K562 (cell line): ENCODE results near the gene UBE2A. TPM values are rescaled to one million over a fixed set of nuclear protein-coding genes. Genes with fewer than 3 reads are reported as not detected.

Experiments used
- ATF1 ChIP-seq, 2 experiments: fragments of 450-650 bp in 1 of 2; IDR thresholded peaks; 2 replicates each; pipeline ENCODE4 v1.6.1; 2016; ENCODE audit warnings: missing compliant biosample characterization in 1 of 2, missing genetic modification characterization in 1 of 2
- ATF7 ChIP-seq: fragments of 450-650 bp; IDR thresholded peaks from 2 replicates; pipeline ENCODE4 v1.7.1; 2014; ENCODE audit warnings: mild to moderate bottlenecking, moderate library complexity
- BRD9 ChIP-seq: fragments of 450-650 bp; IDR thresholded peaks from 2 replicates; pipeline ENCODE4 v1.6.1; 2018; ENCODE audit warnings: low read depth; ENCODE audit not compliant: partially characterized antibody
- CREB1 ChIP-seq, 2 experiments: sonication (generic) in 1 of 2; formaldehyde crosslinking in 1 of 2; IDR thresholded peaks; 2 replicates each; pipeline versions ENCODE4 v1.6.1 to v1.8.0; 2012 to 2022; ENCODE audit warnings: inconsistent platforms in 1 of 2, mild to moderate bottlenecking in 1 of 2, missing genetic modification reagents in 1 of 2, moderate library complexity in 1 of 2
- CREM ChIP-seq: IDR thresholded peaks from 2 replicates; pipeline ENCODE4 v1.6.1; 2014; ENCODE audit warnings: antibody characterized with exemption, low read depth
- HDAC6 ChIP-seq: IDR thresholded peaks from 2 replicates; pipeline ENCODE4 v1.6.1; 2012; ENCODE audit warnings: low read depth, mild to moderate bottlenecking, control low read depth, inconsistent platforms, low read length, moderate library complexity
- HNRNPL ChIP-seq: fragments of 200-400 bp; formaldehyde crosslinking; IDR thresholded peaks from 2 replicates; pipeline ENCODE4 v1.6.1; 2017; ENCODE audit warnings: low read depth, mild to moderate bottlenecking, low read length
- KDM4B ChIP-seq, 2 experiments: fragments of 450-650 bp in 1 of 2; sonication (generic) in 1 of 2; IDR thresholded peaks; 2 replicates each; pipeline ENCODE4 v1.6.1; 2016 to 2017; ENCODE audit warnings: borderline replicate concordance in 2 of 2, antibody characterized with exemption in 1 of 2, low read depth in 1 of 2, mild to moderate bottlenecking in 1 of 2
- KHSRP ChIP-seq: fragments of 450-650 bp; IDR thresholded peaks from 2 replicates; pipeline ENCODE4 v1.6.1; 2017
- MTA3 ChIP-seq: fragments of 450-650 bp; formaldehyde crosslinking; IDR thresholded peaks from 2 replicates; pipeline ENCODE4 v1.6.1; 2017; ENCODE audit warnings: mild to moderate bottlenecking, borderline replicate concordance
- NRF1 ChIP-seq, 2 experiments: fragments of 450-650 bp; IDR thresholded peaks in 1 of 2; conservative IDR thresholded peaks in 1 of 2; 2 replicates each; pipeline ENCODE4 v1.6.1; 2014; ENCODE audit warnings: mild to moderate bottlenecking in 2 of 2
- PHB2 ChIP-seq: fragments of 450-650 bp; IDR thresholded peaks from 2 replicates; pipeline ENCODE4 v1.6.1; 2017; ENCODE audit warnings: low read depth
- ZNF224 ChIP-seq: sonication (generic); formaldehyde crosslinking; IDR thresholded peaks from 2 replicates; pipeline ENCODE4 v1.8.0; 2022; ENCODE audit warnings: mild to moderate bottlenecking, missing genetic modification reagents
- polyA plus RNA-seq, 8 experiments: library from polyadenylated mRNA; depleted of rRNA in 4 of 8; stranded (reverse) in 5 of 8; unstranded in 3 of 8; fragments of >200 nt; fragmentation: Nextera tagmentation in 2 of 8; fragmentation: Illumina TruSeq in 1 of 8; extraction: Ambion mirVana in 2 of 8; extraction: Trizol in 1 of 8; gene quantifications; 2 replicates each; pipeline versions ENCODE4 v1.2.1 to v1.2.3, GENCODE V29; 2011 to 2014; ENCODE audit warnings: inconsistent platforms in 1 of 8, missing spikeins in 1 of 8
- total RNA-seq, 7 experiments: library from RNA; depleted of rRNA in 6 of 7; stranded (reverse); fragments of >200 nt in 6 of 7; fragmentation: Illumina TruSeq in 2 of 7; extraction: Trizol in 2 of 7; gene quantifications; 2 replicates each; pipeline versions ENCODE4 v1.2.1 to v1.2.3, GENCODE V29; 2011 to 2021; ENCODE audit warnings: low replicate concordance in 1 of 7
- TF ChIP-seq, protein P1 (sequence below), 3 experiments: fragments of 200-800 bp in 1 of 3; sonication (Bioruptor generic) in 1 of 3; sonication (generic) in 1 of 3; formaldehyde crosslinking in 1 of 3; IDR thresholded peaks; 2 replicates each; pipeline versions ENCODE4 v1.6.1 to v1.8.0; 2016 to 2022; ENCODE audit warnings: mild to moderate bottlenecking in 2 of 3, missing compliant biosample characterization in 2 of 3, missing genetic modification characterization in 2 of 3, missing genetic modification reagents in 1 of 3
- TF ChIP-seq, protein P2 (sequence below), 2 experiments: fragments of 450-650 bp in 1 of 2; IDR thresholded peaks; 2 replicates each; pipeline ENCODE4 v1.6.1; 2011 to 2017; ENCODE audit warnings: low read depth in 2 of 2, antibody characterized with exemption in 1 of 2, borderline replicate concordance in 1 of 2, low read length in 1 of 2, mild to moderate bottlenecking in 1 of 2, mixed read lengths in 1 of 2; ENCODE audit not compliant: control insufficient read depth in 1 of 2
- TF ChIP-seq, protein P3 (sequence below), 3 experiments: fragments of 200-800 bp in 1 of 3; fragments of 250-450 bp in 1 of 3; fragments of 450-650 bp in 1 of 3; sonication (Bioruptor Pico) in 1 of 3; sonication (Bioruptor generic) in 1 of 3; formaldehyde crosslinking in 1 of 3; IDR thresholded peaks; 2 replicates each; pipeline versions ENCODE4 v1.6.1 to v1.8.0; 2016 to 2022; ENCODE audit warnings: mild to moderate bottlenecking in 2 of 3, missing genetic modification characterization in 2 of 3, missing compliant biosample characterization in 1 of 3, moderate library complexity in 1 of 3
- TF ChIP-seq, protein P4 (sequence below): sonication (generic); formaldehyde crosslinking; IDR thresholded peaks from 2 replicates; pipeline ENCODE4 v1.8.0; 2022; ENCODE audit warnings: mild to moderate bottlenecking, missing genetic modification reagents

Gene UBE2A
- total and polyA plus RNA-seq, 9 of the 15 experiments (the other 6 are each of a cell fraction or from before 2014, with no cell fraction given): 21.6 to 87.6 (median 47.8) TPM

DNA sequence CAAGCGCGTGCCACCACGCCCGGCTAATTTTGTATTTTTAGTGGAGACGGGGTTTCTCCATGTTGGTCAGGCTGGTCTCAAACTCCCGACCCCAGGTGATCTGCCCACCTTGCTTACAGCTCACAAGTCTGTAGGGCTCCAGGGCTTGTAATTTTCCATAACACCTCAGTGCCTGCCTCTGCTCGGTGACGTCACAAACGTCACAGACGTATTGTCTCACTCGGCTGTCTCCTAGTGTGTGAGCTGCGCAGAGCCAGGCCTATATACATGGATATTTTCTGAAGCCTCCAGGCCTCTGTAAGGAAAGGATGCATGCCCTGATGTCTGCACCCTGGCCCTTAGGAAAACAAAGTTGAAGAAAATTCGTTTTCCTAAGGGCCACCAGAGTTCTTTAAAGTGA is 40.4 kb downstream of the UBE2A start (continued):
- TF ChIP-seq, protein P1, sequence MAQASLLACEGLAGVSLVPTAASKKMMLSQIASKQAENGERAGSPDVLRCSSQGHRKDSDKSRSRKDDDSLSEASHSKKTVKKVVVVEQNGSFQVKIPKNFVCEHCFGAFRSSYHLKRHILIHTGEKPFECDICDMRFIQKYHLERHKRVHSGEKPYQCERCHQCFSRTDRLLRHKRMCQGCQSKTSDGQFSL (CRISPR knock-in tag; IDR thresholded peaks at IDR 0.05): no peak
- TF ChIP-seq, protein P1 (tag; IDR thresholded peaks at IDR 0.05): no peak
- TF ChIP-seq, protein P2, sequence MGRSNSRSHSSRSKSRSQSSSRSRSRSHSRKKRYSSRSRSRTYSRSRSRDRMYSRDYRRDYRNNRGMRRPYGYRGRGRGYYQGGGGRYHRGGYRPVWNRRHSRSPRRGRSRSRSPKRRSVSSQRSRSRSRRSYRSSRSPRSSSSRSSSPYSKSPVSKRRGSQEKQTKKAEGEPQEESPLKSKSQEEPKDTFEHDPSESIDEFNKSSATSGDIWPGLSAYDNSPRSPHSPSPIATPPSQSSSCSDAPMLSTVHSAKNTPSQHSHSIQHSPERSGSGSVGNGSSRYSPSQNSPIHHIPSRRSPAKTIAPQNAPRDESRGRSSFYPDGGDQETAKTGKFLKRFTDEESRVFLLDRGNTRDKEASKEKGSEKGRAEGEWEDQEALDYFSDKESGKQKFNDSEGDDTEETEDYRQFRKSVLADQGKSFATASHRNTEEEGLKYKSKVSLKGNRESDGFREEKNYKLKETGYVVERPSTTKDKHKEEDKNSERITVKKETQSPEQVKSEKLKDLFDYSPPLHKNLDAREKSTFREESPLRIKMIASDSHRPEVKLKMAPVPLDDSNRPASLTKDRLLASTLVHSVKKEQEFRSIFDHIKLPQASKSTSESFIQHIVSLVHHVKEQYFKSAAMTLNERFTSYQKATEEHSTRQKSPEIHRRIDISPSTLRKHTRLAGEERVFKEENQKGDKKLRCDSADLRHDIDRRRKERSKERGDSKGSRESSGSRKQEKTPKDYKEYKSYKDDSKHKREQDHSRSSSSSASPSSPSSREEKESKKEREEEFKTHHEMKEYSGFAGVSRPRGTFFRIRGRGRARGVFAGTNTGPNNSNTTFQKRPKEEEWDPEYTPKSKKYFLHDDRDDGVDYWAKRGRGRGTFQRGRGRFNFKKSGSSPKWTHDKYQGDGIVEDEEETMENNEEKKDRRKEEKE (IDR thresholded peaks at IDR 0.05; ENCODE audit: borderline replicate concordance in 1 of 2, control insufficient read depth in 1 of 2, low read depth in 2 of 2, low read length in 1 of 2): no peak
- no peak for TF ChIP-seq ZNF224 (CRISPR knock-in tag)
- TF ChIP-seq ATF1 (CRISPR knock-in tag; IDR thresholded peaks at IDR 0.05): no peak
- TF ChIP-seq ATF1 (tag; IDR thresholded peaks at IDR 0.05): peak; percentile 83
- no peak for TF ChIP-seq HNRNPL
- 0 out of 2 replicates have a peak, but pooled peaks have one; percentile 21 for TF ChIP-seq CREB1 (IDR thresholded peaks at IDR 0.05)
- TF ChIP-seq CREB1 (CRISPR knock-in tag; IDR thresholded peaks at IDR 0.05): no peak
- TF ChIP-seq CREM: peak; percentile 67
- TF ChIP-seq ATF7: peak; percentile 25; the same call in 1 of the 2 replicates
- 0 out of 2 replicates have a peak, but pooled peaks have one; percentile 21 for TF ChIP-seq KHSRP
- 0 out of 4 replicates have a peak, but pooled peaks of 1 of the 2 experiments have one; percentile 14 for TF ChIP-seq NRF1 (conservative IDR thresholded peaks at IDR 0.05 in 1 of 2, IDR thresholded peaks at IDR 0.05 in 1 of 2)
- TF ChIP-seq PHB2: no peak
- TF ChIP-seq, protein P3, sequence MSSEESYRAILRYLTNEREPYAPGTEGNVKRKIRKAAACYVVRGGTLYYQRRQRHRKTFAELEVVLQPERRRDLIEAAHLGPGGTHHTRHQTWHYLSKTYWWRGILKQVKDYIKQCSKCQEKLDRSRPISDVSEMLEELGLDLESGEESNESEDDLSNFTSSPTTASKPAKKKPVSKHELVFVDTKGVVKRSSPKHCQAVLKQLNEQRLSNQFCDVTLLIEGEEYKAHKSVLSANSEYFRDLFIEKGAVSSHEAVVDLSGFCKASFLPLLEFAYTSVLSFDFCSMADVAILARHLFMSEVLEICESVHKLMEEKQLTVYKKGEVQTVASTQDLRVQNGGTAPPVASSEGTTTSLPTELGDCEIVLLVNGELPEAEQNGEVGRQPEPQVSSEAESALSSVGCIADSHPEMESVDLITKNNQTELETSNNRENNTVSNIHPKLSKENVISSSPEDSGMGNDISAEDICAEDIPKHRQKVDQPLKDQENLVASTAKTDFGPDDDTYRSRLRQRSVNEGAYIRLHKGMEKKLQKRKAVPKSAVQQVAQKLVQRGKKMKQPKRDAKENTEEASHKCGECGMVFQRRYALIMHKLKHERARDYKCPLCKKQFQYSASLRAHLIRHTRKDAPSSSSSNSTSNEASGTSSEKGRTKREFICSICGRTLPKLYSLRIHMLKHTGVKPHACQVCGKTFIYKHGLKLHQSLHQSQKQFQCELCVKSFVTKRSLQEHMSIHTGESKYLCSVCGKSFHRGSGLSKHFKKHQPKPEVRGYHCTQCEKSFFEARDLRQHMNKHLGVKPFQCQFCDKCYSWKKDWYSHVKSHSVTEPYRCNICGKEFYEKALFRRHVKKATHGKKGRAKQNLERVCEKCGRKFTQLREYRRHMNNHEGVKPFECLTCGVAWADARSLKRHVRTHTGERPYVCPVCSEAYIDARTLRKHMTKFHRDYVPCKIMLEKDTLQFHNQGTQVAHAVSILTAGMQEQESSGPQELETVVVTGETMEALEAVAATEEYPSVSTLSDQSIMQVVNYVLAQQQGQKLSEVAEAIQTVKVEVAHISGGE (CRISPR knock-in tag; IDR thresholded peaks at IDR 0.05): no peak
- TF ChIP-seq, protein P4, sequence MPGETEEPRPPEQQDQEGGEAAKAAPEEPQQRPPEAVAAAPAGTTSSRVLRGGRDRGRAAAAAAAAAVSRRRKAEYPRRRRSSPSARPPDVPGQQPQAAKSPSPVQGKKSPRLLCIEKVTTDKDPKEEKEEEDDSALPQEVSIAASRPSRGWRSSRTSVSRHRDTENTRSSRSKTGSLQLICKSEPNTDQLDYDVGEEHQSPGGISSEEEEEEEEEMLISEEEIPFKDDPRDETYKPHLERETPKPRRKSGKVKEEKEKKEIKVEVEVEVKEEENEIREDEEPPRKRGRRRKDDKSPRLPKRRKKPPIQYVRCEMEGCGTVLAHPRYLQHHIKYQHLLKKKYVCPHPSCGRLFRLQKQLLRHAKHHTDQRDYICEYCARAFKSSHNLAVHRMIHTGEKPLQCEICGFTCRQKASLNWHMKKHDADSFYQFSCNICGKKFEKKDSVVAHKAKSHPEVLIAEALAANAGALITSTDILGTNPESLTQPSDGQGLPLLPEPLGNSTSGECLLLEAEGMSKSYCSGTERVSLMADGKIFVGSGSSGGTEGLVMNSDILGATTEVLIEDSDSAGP: no peak
- no peak for TF ChIP-seq BRD9
- no peak for TF ChIP-seq KDM4B (IDR thresholded peaks at IDR 0.05; ENCODE audit: borderline replicate concordance in 2 of 2, low read depth in 1 of 2)
- no peak for TF ChIP-seq MTA3
- TF ChIP-seq HDAC6: no peak
